Left ventricle myocardium inferior (tissue), 1 donor: ENCODE results near the gene NACAD. TPM values are rescaled to one million over a fixed set of nuclear protein-coding genes. Genes with fewer than 3 reads are reported as not detected.
"Not testable (repeated sequence)": the region's sequence is repeated elsewhere in the genome, so short reads cannot be mapped to it uniquely, and the experiment has no call there.

Experiments
- DNase-seq: peaks from one replicate; pipeline ENCODE4 v3.0.0-alpha.2; 2020
- H3K27ac ChIP-seq: fragments of 200-600 bp; replicated peaks from 2 replicates; pipeline ENCODE4 v1.8.0; 2021
- H3K27me3 ChIP-seq: fragments of 200-600 bp; 2 replicates; pipeline ENCODE4 v1.8.0; 2021; ENCODE audit warnings: low read depth
- H3K36me3 ChIP-seq: fragments of 200-600 bp; 2 replicates; pipeline ENCODE4 v1.8.0; 2021
- H3K4me1 ChIP-seq: fragments of 200-600 bp; 2 replicates; pipeline ENCODE4 v1.8.0; 2021
- H3K4me3 ChIP-seq: fragments of 200-600 bp; 2 replicates; pipeline ENCODE4 v1.8.0; 2021; ENCODE audit warnings: mild to moderate bottlenecking, moderate library complexity
- H3K9me3 ChIP-seq: fragments of 200-600 bp; replicated peaks from 2 replicates; pipeline ENCODE4 v1.8.0; 2021
- intact Hi-C: fragments of 100-400 bp; cut with micrococcal nuclease; formaldehyde crosslinking; loops from one replicate; pipeline ENCODE4 v1.11.0; 2022
- total RNA-seq: library from RNA; stranded (reverse); fragmentation: NEBNext Ultra II Directional; extraction: Animal tissue kit (Norgen Biotek cat#: 25700); gene quantifications from one replicate; pipeline ENCODE4 v1.2.1, GENCODE V29; 2021
- TF ChIP-seq, protein P1 (sequence below): fragments of 200-600 bp; IDR thresholded peaks from 2 replicates; pipeline ENCODE4 v1.8.0; 2021; ENCODE audit warnings: antibody characterized with exemption, mild to moderate bottlenecking, borderline replicate concordance
- donor health status: DM: no; HTN: yes; CAD: no; lungs with severe emphysema.

The NACAD gene
- total RNA-seq, 1 donor from 2014 or later: 3.8 TPM

DNA sequence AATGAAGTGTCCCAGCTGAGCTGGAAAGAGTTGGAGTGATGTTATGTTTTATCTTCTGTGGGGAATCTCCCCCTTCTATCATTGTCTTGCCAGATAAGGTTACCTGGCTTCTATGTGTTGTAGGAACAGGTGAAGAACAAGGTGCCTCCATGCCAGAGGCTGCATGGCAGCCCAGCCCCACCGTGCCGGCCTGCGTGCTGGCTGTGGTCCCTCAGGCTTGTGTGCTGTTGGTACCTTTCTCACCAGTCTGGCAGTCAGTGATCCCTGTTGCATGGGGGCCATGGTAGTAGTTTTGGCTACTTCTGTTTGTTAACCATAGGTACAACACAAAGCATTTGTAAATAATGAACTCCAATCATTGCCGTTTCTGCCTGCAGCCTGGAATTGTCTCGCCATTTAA, 50.9 kb downstream of the NACAD start:
- H3K4me1 ChIP-seq: peaks cover 28% of the 10 kb centered on the region
- H3K27me3 ChIP-seq: no peaks in the 10 kb centered on the region
- intact Hi-C loops: no loop called here
- H3K36me3 ChIP-seq: peaks cover 43% of the 10 kb centered on the region
- H3K4me3 ChIP-seq: no peak overlapping the region
- TF ChIP-seq, protein P1, sequence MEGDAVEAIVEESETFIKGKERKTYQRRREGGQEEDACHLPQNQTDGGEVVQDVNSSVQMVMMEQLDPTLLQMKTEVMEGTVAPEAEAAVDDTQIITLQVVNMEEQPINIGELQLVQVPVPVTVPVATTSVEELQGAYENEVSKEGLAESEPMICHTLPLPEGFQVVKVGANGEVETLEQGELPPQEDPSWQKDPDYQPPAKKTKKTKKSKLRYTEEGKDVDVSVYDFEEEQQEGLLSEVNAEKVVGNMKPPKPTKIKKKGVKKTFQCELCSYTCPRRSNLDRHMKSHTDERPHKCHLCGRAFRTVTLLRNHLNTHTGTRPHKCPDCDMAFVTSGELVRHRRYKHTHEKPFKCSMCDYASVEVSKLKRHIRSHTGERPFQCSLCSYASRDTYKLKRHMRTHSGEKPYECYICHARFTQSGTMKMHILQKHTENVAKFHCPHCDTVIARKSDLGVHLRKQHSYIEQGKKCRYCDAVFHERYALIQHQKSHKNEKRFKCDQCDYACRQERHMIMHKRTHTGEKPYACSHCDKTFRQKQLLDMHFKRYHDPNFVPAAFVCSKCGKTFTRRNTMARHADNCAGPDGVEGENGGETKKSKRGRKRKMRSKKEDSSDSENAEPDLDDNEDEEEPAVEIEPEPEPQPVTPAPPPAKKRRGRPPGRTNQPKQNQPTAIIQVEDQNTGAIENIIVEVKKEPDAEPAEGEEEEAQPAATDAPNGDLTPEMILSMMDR: no peak
- no peak overlapping the region for H3K27ac ChIP-seq
- H3K9me3 ChIP-seq: no peaks in the 10 kb centered on the region
- no peak for DNase-seq

DNA sequence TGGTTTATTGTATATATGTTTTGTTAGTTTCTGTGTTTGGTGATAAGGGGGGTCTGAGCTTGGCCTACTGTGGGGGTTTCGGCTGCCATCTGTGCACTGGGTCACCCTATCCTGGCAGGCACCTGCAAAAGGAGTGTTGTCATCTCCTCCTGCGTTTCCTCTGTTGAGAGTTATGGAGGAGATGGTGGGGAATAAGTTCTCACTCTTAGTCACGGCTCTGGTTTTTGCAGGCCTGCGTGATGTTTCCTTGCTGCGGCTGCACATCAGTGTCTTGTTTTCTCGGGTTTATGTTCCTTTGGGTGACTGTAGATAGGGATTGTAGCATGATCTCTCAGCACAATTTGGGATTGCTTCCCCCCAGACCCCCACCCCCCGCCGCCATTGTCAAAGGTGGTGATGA, 52.0 kb downstream of the NACAD start:
- intact Hi-C loops: no loop called here
- Histone ChIP-seq H3K27me3 (no peaks in the 10 kb centered on the region), H3K9me3 (no peaks in the 10 kb centered on the region), H3K36me3 (peaks cover 37% of the 10 kb centered on the region), H3K4me1 (peaks cover 28% of the 10 kb centered on the region), H3K4me3 (no peak overlapping the region), H3K27ac (no peak overlapping the region)
- TF ChIP-seq, protein P1: no peak
- no peak for DNase-seq

GRCh38 chr7:45036317-45036716, 52.5 kb downstream of the NACAD start:
- TF ChIP-seq, protein P1: no peak
- H3K36me3 ChIP-seq: peaks cover 32% of the 10 kb centered on the region
- no peak overlapping the region for H3K27ac ChIP-seq

GRCh38 chr7:45035893-45036292, 52.9 kb downstream of the NACAD start:
- intact Hi-C loops: no loop called here
- no peaks in the 10 kb centered on the region for H3K9me3 ChIP-seq
- TF ChIP-seq, protein P1: no peak
- no peaks in the 10 kb centered on the region for H3K27me3 ChIP-seq
- peaks cover 28% of the 10 kb centered on the region for H3K4me1 ChIP-seq
- H3K36me3 ChIP-seq: peaks cover 28% of the 10 kb centered on the region
- H3K27ac ChIP-seq: no peak overlapping the region
- H3K4me3 ChIP-seq: no peak overlapping the region
- DNase-seq: no peak

More at GRCh38 chr7:45036317-45036716, 52.5 kb downstream of the NACAD start:
- DNase-seq: no peak
- Histone ChIP-seq H3K4me1 (peaks cover 28% of the 10 kb centered on the region), H3K4me3 (no peak overlapping the region), H3K27me3 (no peaks in the 10 kb centered on the region), H3K9me3 (no peaks in the 10 kb centered on the region)
- intact Hi-C loops: no loop called here

DNA sequence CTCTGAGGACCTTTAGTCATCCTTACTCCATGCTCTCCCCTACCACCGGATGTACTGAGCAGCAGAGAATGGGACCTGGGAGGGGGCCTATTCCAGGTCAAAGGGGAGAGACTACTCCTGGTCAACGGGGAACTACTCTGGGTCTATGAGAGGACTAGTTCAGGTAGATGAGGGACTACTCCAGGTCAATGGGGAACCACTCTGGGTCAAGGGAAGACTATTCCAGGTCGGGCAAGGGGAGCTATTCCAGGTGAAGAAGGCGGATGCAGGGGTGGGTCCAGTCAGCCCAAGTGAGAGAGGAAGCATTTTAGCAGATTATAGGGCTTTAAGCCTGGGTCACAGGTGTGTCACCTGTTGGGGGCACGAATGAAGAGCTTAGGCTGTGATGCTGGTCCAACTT, 53.4 kb downstream of the NACAD start:
- Histone ChIP-seq H3K4me3 (no peak overlapping the region), H3K36me3 (peaks cover 22% of the 10 kb centered on the region), H3K27ac (no peak overlapping the region), H3K4me1 (peaks cover 28% of the 10 kb centered on the region), H3K9me3 (no peaks in the 10 kb centered on the region), H3K27me3 (no peaks in the 10 kb centered on the region)
- intact Hi-C loops: no loop called here
- TF ChIP-seq, protein P1: no peak
- DNase-seq: no peak

DNA sequence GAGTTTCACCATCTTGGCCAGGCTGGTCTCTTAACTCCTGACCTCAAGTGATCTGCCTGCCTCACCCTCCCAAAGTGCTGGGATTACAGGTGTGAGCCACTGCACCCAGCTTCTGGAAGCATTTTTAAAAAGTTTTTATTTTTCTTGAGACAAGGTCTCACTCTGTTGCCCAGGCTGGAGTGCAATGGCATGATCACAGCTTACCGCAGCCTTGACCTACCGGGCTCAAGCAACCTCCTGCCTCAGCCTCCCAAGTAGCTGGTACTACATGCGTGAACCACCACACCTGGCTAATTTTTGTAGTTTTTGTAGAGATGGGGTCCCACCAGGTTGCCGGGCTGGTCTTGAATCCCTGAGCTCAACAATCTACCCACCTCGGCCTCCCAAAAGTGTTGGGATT, 54.1 kb downstream of the NACAD start:
- DNase-seq, H3K9me3 ChIP-seq, intact Hi-C loops: not testable (repeated sequence)

More for the DNA sequence above, 54.1 kb downstream of the NACAD start:
- not testable (repeated sequence) for H3K4me3 ChIP-seq, H3K27me3 ChIP-seq, H3K27ac ChIP-seq
- Histone ChIP-seq H3K4me1 (peaks cover 28% of the 10 kb centered on the region), H3K36me3 (peaks cover 16% of the 10 kb centered on the region)
